Mesodermal cell (in vitro differentiated cells): ENCODE measurements around the gene EPB42. TPM values are rescaled to one million over a fixed set of nuclear protein-coding genes. Genes with fewer than 3 reads are reported as not detected.

Experiments used
- H3K27ac ChIP-seq: 2 replicates; pipeline ENCODE4 v1.7.0; 2013; ENCODE audit warnings: mild to moderate bottlenecking, low read depth, low read length, moderate library complexity; ENCODE audit not compliant: severe bottlenecking
- H3K36me3 ChIP-seq: 2 replicates; pipeline ENCODE4 v1.7.1; 2013; ENCODE audit warnings: mild to moderate bottlenecking, low read length, moderate library complexity; ENCODE audit not compliant: control insufficient read depth, insufficient read depth
- H3K4me1 ChIP-seq: one replicate; pipeline ENCODE4 v1.7.1; 2013; ENCODE audit warnings: mild to moderate bottlenecking, low read length; ENCODE audit not compliant: insufficient read depth, control insufficient read depth, poor library complexity, severe bottlenecking
- H3K4me3 ChIP-seq: 2 replicates; pipeline ENCODE4 v1.7.0; 2013; ENCODE audit warnings: low read length, control low read depth, mild to moderate bottlenecking; ENCODE audit not compliant: insufficient read depth, poor library complexity, severe bottlenecking; ENCODE audit errors: extremely low read depth
- H3K9me3 ChIP-seq: 2 replicates; pipeline ENCODE4 v1.7.1; 2013; ENCODE audit warnings: mild to moderate bottlenecking, low read length, moderate library complexity; ENCODE audit not compliant: control insufficient read depth
- WGBS, 2 experiments: methylation state at CpG; one replicate each; pipeline ENCODE4 v1.1.5; 2013; ENCODE audit warnings: missing lambda C conversion rate in 2 of 2; ENCODE audit not compliant: insufficient coverage in 2 of 2; 5-methylcytosine and 5-hydroxymethylcytosine counted together
- polyA plus RNA-seq, 2 experiments: library from polyadenylated mRNA; stranded (reverse); fragments of 50-300 nt; gene quantifications; one replicate each; pipeline ENCODE4 v1.2.3, GENCODE V29; 2013

Gene EPB42
- polyA plus RNA-seq (2013, experiment 1 of 2), result not detected
- not detected for polyA plus RNA-seq (2013, experiment 2 of 2)

DNA sequence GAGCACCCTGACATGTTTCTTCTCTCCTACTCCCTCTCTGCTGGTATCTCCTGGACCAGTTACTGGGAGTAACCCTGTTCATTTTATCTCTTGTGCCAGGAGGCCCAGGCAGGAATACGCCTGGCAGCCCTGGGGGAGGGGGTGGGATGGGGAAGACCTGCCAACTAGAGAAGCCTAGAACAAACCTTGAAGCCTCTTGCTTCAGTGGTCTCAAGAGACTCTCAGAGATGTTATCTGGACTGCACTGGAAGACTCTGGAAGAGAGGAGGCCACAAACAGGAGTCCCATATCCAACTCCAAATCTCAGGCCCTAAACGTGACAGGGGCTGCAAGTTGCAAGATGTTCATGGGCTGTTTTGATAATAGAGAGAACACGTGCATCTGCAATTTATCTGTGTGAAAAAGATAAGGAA is at the start of gene EPB42:
Gene EPB42, minus strand, starts transcription at position 28 of the 413 bp plus-strand sequence. CDS start 193 bp downstream, outside the sequence.
- H3K4me3 ChIP-seq, result no peak within 1 kb of the TSS
- H3K9me3 ChIP-seq, result no peaks in the 10 kb centered on the region
- no peak within 1 kb of the TSS for H3K27ac ChIP-seq
- 96% methylated on average over 2 of the region's 3 CpGs; no CpG with 5 or more reads in 1 of the 2 experiments for WGBS, 2 experiments
- no peaks in the 10 kb centered on the region for H3K4me1 ChIP-seq
- H3K36me3 ChIP-seq, result no peaks in the 10 kb centered on the region

DNA sequence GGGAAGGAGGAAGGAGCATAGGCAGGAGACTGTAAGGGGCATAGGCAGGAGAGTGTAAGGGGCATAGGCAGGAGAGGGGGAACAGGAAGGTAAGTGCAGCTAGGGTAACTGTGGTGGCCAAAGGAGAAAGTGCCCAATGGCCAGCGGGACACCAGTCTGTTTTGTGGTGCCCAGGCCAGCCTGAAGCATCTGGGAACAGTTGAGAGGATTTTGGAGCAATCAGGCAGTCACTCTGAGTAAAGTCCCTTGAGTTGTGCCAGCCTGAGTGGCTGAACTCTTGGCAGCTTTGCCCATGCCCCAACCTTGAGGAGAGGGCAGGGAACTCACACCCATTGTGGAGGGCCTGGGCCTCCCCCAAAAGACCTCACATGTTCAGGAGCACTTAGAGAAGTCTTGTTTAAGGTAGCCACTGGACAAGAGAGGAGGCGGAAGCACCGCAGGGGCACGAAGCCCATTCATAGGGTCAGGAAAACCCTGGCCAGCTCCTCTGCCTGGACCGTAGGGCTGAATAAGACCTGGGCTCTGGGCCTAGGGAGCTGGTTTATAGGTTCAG is 49.4 kb upstream of the EPB42 start:
- 86% methylated on average over 5 of the region's 5 CpGs for WGBS, 2 experiments
- Histone ChIP-seq H3K36me3 (no peaks in the 10 kb centered on the region), H3K4me1 (no peaks in the 10 kb centered on the region), H3K9me3 (no peaks in the 10 kb centered on the region), H3K27ac (no peak overlapping the region), H3K4me3 (no peak overlapping the region)

DNA sequence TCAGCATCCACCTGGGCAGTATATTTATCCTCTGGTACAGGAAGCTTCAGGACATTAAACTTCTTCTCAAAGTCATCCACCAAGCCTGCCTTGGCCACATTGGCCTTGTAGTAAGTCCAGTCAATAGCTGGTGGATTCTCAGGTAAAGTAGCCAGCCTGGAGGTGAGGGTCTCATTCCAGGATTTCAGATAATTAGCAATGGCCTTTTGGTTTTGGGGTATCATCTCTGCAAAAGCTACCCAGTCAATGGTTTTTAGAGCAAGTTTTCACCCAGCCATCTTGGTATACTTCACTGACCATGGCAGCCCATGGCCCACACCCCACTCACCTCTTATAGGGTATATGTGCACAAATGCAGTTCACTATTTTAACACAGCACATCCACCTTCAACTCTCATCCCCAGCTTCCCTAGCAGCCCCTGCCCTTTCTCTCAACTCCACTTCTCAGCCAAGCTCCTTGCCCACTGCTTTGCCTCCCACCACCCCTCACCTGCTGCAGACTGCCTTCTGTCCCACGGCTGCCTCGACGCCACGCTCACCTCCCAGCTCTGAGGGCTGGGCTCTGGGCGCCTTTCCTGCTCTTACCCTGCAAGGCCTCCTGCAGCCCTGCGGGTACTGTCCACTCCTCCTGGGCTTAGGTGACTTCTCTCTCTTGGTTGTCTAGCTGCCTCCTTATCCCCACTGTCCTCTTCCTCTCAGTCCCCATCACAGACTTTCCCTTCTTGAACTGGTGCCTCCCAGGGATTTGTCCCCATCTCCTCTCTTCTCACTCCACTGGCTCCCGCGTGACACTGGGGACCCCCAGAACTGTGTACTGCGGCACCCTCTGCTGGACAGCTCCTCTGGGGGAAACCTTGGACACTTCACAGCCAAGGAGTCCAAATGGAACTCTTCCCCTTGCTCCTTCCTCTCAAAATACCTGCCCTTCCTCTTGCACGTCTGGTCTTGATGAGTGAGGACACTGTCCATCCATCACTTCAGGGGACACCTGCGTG is 47.6 kb upstream of the EPB42 start:
- H3K36me3 ChIP-seq, result no peaks in the 10 kb centered on the region
- no peaks in the 10 kb centered on the region for H3K9me3 ChIP-seq
- no peak overlapping the region for H3K4me3 ChIP-seq
- H3K4me1 ChIP-seq, result no peaks in the 10 kb centered on the region
- WGBS, 2 experiments, result 61 to 64% methylated on average over 9 to 11 of the region's 11 CpGs
- no peak overlapping the region for H3K27ac ChIP-seq

DNA sequence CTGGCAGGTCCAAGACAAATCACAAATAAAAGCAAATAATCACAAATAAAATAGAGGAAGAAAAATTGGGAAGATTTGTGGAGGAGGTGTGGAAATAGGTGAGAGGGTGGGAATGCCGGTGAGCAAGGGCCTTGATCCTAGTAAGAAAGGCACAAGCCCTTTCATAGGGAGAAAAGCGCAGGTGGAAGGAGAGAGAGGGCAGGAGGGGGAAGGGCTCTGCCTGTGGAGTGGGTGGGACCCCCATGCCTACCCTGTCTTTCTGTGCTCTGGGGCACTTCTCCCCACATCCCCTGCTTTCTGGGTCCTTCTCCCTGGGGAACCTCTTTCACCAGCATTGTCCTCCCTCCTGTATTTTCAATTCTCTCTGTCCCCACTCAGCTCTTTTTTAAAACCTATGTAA is 46.6 kb upstream of the EPB42 start:
- Histone ChIP-seq H3K4me3 (no peak overlapping the region), H3K27ac (no peak overlapping the region), H3K4me1 (no peaks in the 10 kb centered on the region), H3K9me3 (no peaks in the 10 kb centered on the region), H3K36me3 (no peaks in the 10 kb centered on the region)
- WGBS, 2 experiments, result 83 to 100% methylated on average over 1 of the region's 2 CpGs

DNA sequence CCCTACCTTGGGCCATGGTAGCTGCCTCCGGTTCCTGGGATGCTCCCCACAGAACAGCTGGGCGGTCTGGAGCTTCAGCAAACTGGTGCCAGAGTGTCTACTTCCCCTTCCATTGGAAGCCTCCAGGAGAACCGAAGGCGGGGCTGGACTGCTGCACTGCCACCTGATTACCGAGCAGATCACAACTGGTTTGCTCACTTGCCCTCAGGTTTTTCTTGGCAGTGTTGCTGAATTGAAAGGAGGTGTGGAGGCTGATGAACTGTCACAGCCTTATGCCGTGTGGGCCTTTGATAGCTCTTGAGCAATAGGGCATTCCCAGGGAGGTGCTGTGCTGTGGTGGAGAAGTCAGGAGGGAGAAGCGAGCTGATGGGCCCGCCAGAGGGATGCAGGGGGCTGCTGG is 46.0 kb upstream of the EPB42 start, which contains the start of gene TGM5:
Gene TGM5, minus strand, starts transcription at position 95 of the 400 bp plus-strand sequence. Its CDS starts 79 bp downstream, at position 16.
- Histone ChIP-seq H3K36me3 (no peaks in the 10 kb centered on the region), H3K9me3 (no peaks in the 10 kb centered on the region), H3K4me1 (no peaks in the 10 kb centered on the region), H3K4me3 (no peak within 1 kb of the TSS), H3K27ac (no peak within 1 kb of the TSS)
- WGBS, 2 experiments, result 89 to 95% methylated on average over 7 to 8 of the region's 8 CpGs

DNA sequence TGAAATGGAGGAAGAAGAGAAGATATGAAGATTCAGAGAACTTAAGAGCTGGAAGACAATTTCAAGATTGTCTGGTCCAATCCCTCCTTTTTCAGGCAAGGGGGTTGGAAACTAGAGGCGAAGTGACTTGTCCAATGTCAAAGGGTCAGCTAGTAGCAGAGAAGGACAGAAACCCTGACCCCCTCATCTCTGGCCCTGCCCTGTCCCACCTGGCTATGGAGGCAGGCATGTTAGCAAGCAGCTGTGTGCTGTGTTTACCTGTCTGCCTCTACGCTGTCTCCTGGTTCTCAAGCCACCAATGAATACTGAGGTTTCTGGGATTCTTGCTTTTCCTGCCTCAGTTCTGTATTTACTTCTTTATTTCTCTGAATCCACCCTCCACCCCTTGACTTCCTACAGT is 45.6 kb upstream of the EPB42 start:
- 91 to 100% methylated on average over 1 of the region's 2 CpGs for WGBS, 2 experiments
- Histone ChIP-seq H3K27ac (no peak overlapping the region), H3K4me3 (no peak overlapping the region), H3K4me1 (no peaks in the 10 kb centered on the region), H3K9me3 (no peaks in the 10 kb centered on the region), H3K36me3 (no peaks in the 10 kb centered on the region)

DNA sequence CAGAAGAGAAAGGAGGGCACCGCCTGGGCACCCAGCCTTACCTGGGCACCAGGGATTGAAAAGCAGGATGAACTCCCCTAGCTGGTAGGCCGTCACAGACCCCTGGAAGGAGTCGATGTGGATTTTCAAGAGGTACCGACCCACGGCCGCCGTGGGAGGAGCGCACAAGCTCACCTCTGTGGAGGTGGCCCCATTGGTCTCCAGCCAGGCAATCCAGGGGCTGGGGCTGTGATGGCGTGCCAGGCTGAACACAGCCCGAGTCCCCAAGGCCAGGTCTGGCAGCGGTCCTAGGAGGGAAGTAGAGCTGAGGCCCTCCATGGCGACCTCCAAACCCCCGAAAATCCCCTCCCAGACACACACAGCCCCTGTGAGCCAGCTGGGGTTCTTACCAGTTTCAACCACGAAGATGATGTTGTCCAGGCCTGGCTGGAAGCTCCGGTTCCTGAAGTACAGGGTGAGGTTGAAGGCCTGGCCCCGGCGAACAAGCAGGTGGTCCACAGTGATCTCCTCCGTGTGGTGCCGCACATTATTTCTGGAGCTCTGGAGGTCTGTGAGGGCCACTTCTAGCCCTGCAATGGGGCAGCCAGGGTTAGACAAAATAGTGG is 39.3 kb upstream of the EPB42 start:
- Histone ChIP-seq H3K36me3 (no peaks in the 10 kb centered on the region), H3K4me1 (no peaks in the 10 kb centered on the region), H3K9me3 (no peaks in the 10 kb centered on the region), H3K4me3 (no peak overlapping the region), H3K27ac (no peak overlapping the region)
- 91 to 92% methylated on average over 16 to 17 of the region's 19 CpGs for WGBS, 2 experiments

DNA sequence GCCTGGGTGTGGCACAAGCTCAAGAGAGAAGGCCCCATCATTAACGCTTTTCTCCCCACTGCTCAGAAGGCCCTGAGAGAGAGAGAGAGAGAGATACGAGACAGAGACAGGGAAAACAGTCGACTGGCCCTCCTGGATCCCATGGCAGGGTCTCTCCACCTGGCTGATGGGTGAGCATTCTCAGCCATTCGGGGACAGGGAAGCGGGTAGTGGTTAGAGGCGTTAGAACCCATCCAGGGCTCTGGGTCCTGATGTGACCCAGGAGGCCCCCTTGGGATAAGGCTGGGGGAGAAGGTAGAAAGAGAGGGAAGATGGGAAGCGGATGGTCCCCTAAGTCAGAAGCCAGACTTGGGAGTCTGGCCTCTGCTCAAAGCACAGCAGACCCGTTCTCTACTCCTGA is 38.0 kb upstream of the EPB42 start:
- H3K9me3 ChIP-seq, result no peaks in the 10 kb centered on the region
- H3K36me3 ChIP-seq, result no peaks in the 10 kb centered on the region
- H3K27ac ChIP-seq, result no peak overlapping the region
- no peaks in the 10 kb centered on the region for H3K4me1 ChIP-seq
- H3K4me3 ChIP-seq, result no peak overlapping the region
- 93 to 98% methylated on average over 3 to 7 of the region's 8 CpGs for WGBS, 2 experiments

DNA sequence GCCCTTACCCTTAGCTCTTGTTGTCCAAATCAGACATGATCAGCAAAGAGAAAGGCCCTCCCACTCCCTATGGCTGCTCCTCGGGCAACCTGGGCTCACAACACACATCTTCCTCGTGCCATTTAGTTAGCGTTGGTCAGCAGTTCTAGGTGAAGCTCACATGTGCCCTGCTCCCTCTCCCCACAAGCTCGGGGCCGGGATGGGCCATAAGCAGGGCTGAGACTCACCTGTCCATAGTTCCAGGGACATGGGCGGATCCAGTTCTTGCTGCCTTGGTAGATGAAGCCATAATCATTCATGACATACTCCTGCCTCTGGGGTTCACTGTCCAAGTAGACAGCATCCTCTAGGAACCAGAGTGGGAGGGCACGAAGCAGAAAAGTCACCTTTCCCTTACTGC is 35.5 kb upstream of the EPB42 start:
- no peak overlapping the region for H3K4me3 ChIP-seq
- H3K27ac ChIP-seq, result no peak overlapping the region
- H3K4me1 ChIP-seq, result no peaks in the 10 kb centered on the region
- no peaks in the 10 kb centered on the region for H3K9me3 ChIP-seq
- WGBS, 2 experiments, result 84 to 93% methylated on average over 6 of the region's 7 CpGs
- H3K36me3 ChIP-seq, result no peaks in the 10 kb centered on the region

DNA sequence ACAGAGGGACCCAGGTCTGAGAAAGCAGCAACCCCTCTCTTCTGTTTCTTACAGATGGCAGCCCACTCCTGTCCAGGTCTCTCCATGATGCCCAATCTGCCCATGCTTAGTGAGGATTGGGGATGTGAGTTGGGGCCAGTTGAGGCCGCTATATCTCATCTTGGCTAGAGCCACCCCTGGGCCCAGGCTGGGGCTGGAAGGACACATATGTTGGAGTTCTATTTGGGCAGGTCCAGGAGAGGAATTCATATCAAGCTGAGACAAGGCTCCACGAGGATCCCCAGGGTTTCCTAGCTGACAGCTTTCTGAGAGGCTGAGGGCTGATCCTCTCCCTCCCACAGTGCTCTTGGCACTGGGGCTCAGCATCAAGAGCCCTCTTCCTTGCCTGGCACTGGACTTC is 34.6 kb upstream of the EPB42 start:
- no peak overlapping the region for H3K4me3 ChIP-seq
- H3K9me3 ChIP-seq, result no peaks in the 10 kb centered on the region
- WGBS, 2 experiments, result 68 to 71% methylated on average over 2 of the region's 2 CpGs
- no peaks in the 10 kb centered on the region for H3K4me1 ChIP-seq
- no peak overlapping the region for H3K27ac ChIP-seq
- no peaks in the 10 kb centered on the region for H3K36me3 ChIP-seq
